SIG-M5 treated with dmso at 0.1 percent for 504 hours (cell line): Measurements from ENCODE around the gene SURF2.

Experiments
- DNase-seq: peaks from one replicate; lab custom pipeline; 2025; ENCODE audit not compliant: unreplicated experiment; lab: John Stamatoyannopoulos, UW

SURF2 gene

DNA sequence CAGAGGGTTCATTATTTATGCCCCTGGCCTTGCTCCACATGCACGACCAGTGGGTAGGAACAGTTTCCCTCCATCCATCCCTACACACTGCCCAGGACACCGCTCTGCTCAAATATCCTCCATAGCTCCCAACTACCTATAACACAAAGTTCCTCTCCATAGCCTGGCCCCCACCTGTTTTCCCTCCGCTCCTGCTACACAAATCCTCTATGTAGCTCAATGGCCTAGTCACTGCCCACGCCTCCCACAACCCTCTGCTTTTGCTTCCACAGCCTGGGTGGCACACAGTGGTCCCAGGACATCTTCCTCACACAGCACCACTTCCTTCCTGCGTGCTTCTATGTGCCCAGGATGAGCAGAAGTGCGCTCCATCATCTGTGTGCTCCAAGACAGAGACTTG is 41.0 kb downstream of the SURF2 start:
- no peak for DNase-seq

- no peak for DNase-seq
Observed at GRCh38 chr9:133397895-133398294, 41.5 kb downstream of the SURF2 start.

- DNase-seq = no peak
Observed at GRCh38 chr9:133400292-133400691, 43.9 kb downstream of the SURF2 start.

GRCh38 chr9:133401588-133401987 is 45.2 kb downstream of the SURF2 start:
- DNase-seq = no peak

DNA sequence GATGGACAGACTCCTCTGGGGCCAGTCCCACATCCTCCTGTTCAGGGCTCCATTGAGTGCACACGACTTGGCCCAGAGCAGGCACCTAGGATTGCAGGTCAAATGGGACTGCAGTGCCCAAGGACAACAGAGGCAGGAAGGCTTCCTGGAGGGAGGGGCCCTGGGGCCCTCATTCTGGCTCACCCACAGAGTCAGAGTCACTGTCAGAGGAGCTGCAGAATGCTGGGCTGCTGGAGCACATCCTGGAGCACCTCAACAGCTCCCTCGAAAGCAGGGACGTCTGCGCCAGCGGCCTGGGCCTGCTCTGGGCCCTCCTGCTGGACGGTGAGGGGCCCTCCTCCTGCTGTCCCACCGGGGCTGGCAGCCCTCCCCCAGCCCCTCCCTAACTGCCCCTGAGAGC is 46.3 kb downstream of the SURF2 start:
- no peak for DNase-seq

GRCh38 chr9:133403766-133404453 is 47.6 kb downstream of the SURF2 start:
- peak; percentile 53 for DNase-seq

GRCh38 chr9:133404454-133405002 is 48.2 kb downstream of the SURF2 start:
- DNase-seq = no peak

DNA sequence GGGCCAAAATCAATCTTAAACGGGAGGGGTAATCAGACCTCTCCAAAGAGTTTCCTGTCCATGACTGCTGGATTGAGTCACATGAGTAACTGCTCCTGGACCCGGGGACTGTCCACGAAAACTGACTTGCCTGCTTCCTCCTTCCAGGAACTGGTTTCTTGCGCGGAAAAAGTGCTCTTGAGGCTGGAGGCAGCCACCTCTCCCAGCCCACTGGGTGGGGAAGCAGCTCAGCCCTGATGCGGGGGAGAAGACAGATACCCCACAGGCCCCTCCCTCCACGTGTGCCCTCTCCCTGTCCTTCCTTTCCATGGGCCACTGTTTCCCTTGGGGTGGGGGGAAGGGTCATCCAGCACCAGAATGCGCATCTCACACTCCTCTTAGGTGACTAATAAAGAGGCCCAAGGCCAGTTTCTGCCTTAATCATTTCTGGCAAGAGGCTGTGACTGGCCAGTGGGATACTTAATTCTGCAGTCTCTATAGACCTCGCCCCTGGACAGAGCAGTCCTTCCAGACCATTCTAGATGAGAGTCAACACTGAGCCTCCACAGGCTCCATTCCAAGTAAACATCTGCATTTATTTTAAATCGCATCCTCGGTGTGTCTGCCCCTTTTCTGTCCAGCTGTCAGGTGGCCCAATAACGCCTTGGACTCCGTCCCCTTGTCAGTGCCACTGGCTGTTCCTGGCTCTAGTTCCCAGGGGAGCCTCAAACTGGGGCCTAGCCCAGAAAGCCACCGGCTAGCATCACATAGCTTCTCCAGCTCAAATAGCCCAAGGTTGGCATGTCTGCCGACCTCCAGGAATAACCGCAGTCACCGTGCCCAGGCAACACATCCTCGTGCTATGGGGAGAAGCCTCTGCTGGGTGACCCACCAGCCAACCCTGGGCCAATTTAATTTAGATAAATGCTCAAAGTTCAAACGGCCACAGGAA is 49.4 kb downstream of the SURF2 start:
- no peak for DNase-seq

- DNase-seq = peak; percentile 71
Observed at GRCh38 chr9:133406480-133407307, 50.3 kb downstream of the SURF2 start.

DNA sequence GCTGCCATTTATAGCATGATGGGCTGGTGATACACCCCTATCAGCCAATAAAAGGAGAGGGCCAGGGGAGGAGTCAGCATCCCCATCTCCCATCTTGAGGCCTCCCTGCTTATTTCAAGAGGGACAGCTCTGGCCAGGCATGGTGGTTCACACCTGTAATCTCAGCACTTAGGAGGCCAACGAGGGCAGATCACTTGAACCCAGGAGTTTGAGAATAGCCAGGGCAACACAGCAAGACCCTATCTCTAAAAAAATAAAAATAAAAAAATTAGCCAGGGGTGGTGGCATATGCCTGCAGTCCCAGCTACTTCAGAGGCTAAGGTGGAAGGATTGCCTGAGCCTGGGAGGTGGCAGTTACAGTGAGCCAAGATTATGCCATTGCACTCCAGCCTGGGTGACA is 51.7 kb downstream of the SURF2 start:
- DNase-seq = no peak
